Stomach (tissue), 9 donors: ENCODE data around the gene KCNQ1. TPM values are rescaled to one million over a fixed set of nuclear protein-coding genes. Genes with fewer than 3 reads are reported as not detected.
A peak's percentile ranks its signal among the peaks of the same experiment; 100 is the strongest.

ENCODE experiments used
- DNase-seq, 2 donors: peaks; one replicate each; pipeline versions ENCODE4 v3.0.0 to v3.0.0-alpha.2; 2013 to 2019
- H3K27ac ChIP-seq, 5 donors: fragments of 200-600 bp in 4 of 5; sonication (generic) in 4 of 5; one replicate each; pipeline ENCODE4 v1.5.1; 2013 to 2019; ENCODE audit warnings: mild to moderate bottlenecking in 1 of 5, moderate library complexity in 1 of 5
- H3K27me3 ChIP-seq, 3 donors: fragments of 200-600 bp; sonication (generic); one replicate each; pipeline ENCODE4 v1.5.1; 2017 to 2019; ENCODE audit warnings: mixed run types in 1 of 3
- H3K36me3 ChIP-seq, 4 donors: fragments of 200-600 bp; sonication (generic); 1 replicate in 3 of 4; 2 replicates in 1 of 4; pipeline ENCODE4 v1.5.1; 2016 to 2019
- H3K4me1 ChIP-seq, 4 donors: fragments of 200-600 bp; sonication (generic); one replicate each; pipeline ENCODE4 v1.5.1; 2016 to 2019
- H3K4me3 ChIP-seq, 4 donors: fragments of 200-600 bp; sonication (generic) in 3 of 4; one replicate each; pipeline ENCODE4 v1.5.1; 2016 to 2019; ENCODE audit warnings: mild to moderate bottlenecking in 1 of 4
- H3K9me3 ChIP-seq, 4 donors: fragments of 200-600 bp; sonication (generic); one replicate each; pipeline ENCODE4 v1.5.1; 2016 to 2019
- CTCF ChIP-seq, 7 experiments: fragments of 450-650 bp in 4 of 7; fragments of 200-600 bp in 3 of 7; sonication (generic) in 3 of 7; IDR thresholded peaks; one replicate each; pipeline ENCODE4 v1.5.1; 2016 to 2019; ENCODE audit warnings: antibody characterized with exemption in 7 of 7, control low read depth in 2 of 7, mild to moderate bottlenecking in 1 of 7
- EP300 ChIP-seq: sonication (generic); formaldehyde crosslinking; IDR thresholded peaks from one replicate; pipeline ENCODE4 v1.6.1; 2017; ENCODE audit warnings: antibody characterized with exemption
- POLR2A ChIP-seq, 4 donors: fragments of 450-650 bp; IDR thresholded peaks; one replicate each; pipeline ENCODE4 v1.6.1; 2016; ENCODE audit warnings: antibody characterized with exemption in 4 of 4, control low read depth in 2 of 4, mild to moderate bottlenecking in 1 of 4, moderate library complexity in 1 of 4
- POLR2AphosphoS5 ChIP-seq, 3 donors: sonication (generic); formaldehyde crosslinking; IDR thresholded peaks; one replicate each; pipeline ENCODE4 v1.6.1; 2016; ENCODE audit warnings: antibody characterized with exemption in 3 of 3
- WGBS, 5 donors: extraction: QIAGEN DNeasy Blood & Tissue Kit in 3 of 5; methylation state at CpG; one replicate each; pipeline versions ENCODE4 v1.1.5 to v1.1.7; 2013 to 2018; 5-methylcytosine and 5-hydroxymethylcytosine counted together
- intact Hi-C: fragments of 100-400 bp; cut with DNase I; formaldehyde crosslinking; loops from one replicate; pipeline ENCODE4 v1.15.1; 2023; ENCODE audit warnings: low total_unique reads
- polyA plus RNA-seq, 3 donors: library from polyadenylated mRNA; stranded (reverse); fragments of 200-250 nt; gene quantifications; one replicate each; pipeline ENCODE4 v1.2.3, GENCODE V29; 2013
- total RNA-seq, 5 donors: library from RNA; depleted of rRNA; stranded (reverse); fragments of >200 nt; gene quantifications; one replicate each; pipeline versions ENCODE4 v1.1.0 to v1.2.3, GENCODE V29; 2014 to 2016
- donor health status: healthy with polysubstance abuse.
- donor health status: Bipolar disorder and iron deficiency.
- donor health status: healthy.

The KCNQ1 gene
- total and polyA plus RNA-seq, 8 donors, result 12.1 to 155 (median 49.0) TPM

- H3K4me3 ChIP-seq, result peak overlapping the region; percentile 43 to 63 (median 56)
- peak overlapping the region; percentile 5 to 88 (median 82) for H3K27ac ChIP-seq
Measured at GRCh38 chr11:2447253-2447950, 2.6 kb downstream of the KCNQ1 start.

GRCh38 chr11:2447951-2448650 lies 3.3 kb downstream of the KCNQ1 start:
- 65 to 76% (median 71%) methylated on average over 8 to 10 of the region's 10 CpGs for WGBS, 5 donors
- H3K9me3 ChIP-seq, result peaks cover 0 to 6% (median 0%) of the 10 kb centered on the region in 4 donors
- H3K4me3 ChIP-seq, result peak overlapping the region in 2 of 4 donors; percentile 55 to 63
- no peak for DNase-seq
- intact Hi-C loops, result no loop called here
- H3K36me3 ChIP-seq, result no peaks in the 10 kb centered on the region
- peak overlapping the region; percentile 5 to 88 (median 82) for H3K27ac ChIP-seq
- TF ChIP-seq EP300, result no peak
- no peak for TF ChIP-seq POLR2A (IDR thresholded peaks at IDR 0.05)
- TF ChIP-seq POLR2AphosphoS5 (IDR thresholded peaks at IDR 0.05), result no peak
- TF ChIP-seq CTCF (IDR thresholded peaks at IDR 0.05), result no peak
- H3K27me3 ChIP-seq, result peaks cover 5 to 88% (median 9%) of the 10 kb centered on the region in 3 donors
- H3K4me1 ChIP-seq, result peaks cover 19 to 47% (median 41%) of the 10 kb centered on the region in 4 donors

More at GRCh38 chr11:2447253-2447950, 2.6 kb downstream of the KCNQ1 start:
- Histone ChIP-seq H3K27me3 (peaks cover 5 to 90% (median 9%) of the 10 kb centered on the region in 3 donors), H3K4me1 (peaks cover 19 to 51% (median 41%) of the 10 kb centered on the region in 4 donors), H3K9me3 (peaks cover 0 to 6% (median 0%) of the 10 kb centered on the region in 4 donors), H3K36me3 (no peaks in the 10 kb centered on the region)
- WGBS, 5 donors, result 54 to 87% (median 62%) methylated on average over 9 to 12 of the region's 12 CpGs
- DNase-seq, result no peak
- TF ChIP-seq CTCF (IDR thresholded peaks at IDR 0.05) (no peak), POLR2AphosphoS5 (IDR thresholded peaks at IDR 0.05) (no peak), EP300 (no peak), POLR2A (IDR thresholded peaks at IDR 0.05) (no peak)
- intact Hi-C loops, result no loop called here

- no peak overlapping the region for H3K4me3 ChIP-seq
- intact Hi-C loops, result no loop called here
- peaks cover 18 to 39% (median 36%) of the 10 kb centered on the region in 4 donors for H3K4me1 ChIP-seq
- no peaks in the 10 kb centered on the region for H3K36me3 ChIP-seq
- TF ChIP-seq POLR2AphosphoS5 (IDR thresholded peaks at IDR 0.05) (no peak), POLR2A (IDR thresholded peaks at IDR 0.05) (no peak), EP300 (no peak), CTCF (IDR thresholded peaks at IDR 0.05) (no peak)
- WGBS, 5 donors, result 87 to 92% (median 90%) methylated on average over 12 to 21 of the region's 21 CpGs
- H3K27ac ChIP-seq, result peak overlapping the region in 2 of 5 donors; percentile 26 to 88
- peaks cover 4 to 80% (median 4%) of the 10 kb centered on the region in 3 donors for H3K27me3 ChIP-seq
- H3K9me3 ChIP-seq, result no peaks in the 10 kb centered on the region
- no peak for DNase-seq
Measured at GRCh38 chr11:2448661-2449547, 4.1 kb downstream of the KCNQ1 start.
